B cell (primary cell): ENCODE results near the gene SEPTIN2. TPM values are rescaled to one million over a fixed set of nuclear protein-coding genes. Genes with fewer than 3 reads are reported as not detected.

ENCODE experiments used
- ATAC-seq: fragments of 200-7000 bp; cut with Tn5 transposase; one replicate; pipeline ENCODE4 v1.10.0; 2021; ENCODE audit warnings: low read depth, mild to moderate bottlenecking, moderate number of reproducible peaks, moderate library complexity
- CTCF ChIA-PET: fragments of 350-600 bp; sonication (Branson Sonifier 250); formaldehyde crosslinking; loops from one replicate; lab custom pipeline; 2021; ENCODE audit warnings: antibody characterized with exemption, inconsistent platforms; lab: Charles Lee
- POLR2A ChIA-PET: fragments of 350-600 bp; sonication (Branson Sonifier 250); formaldehyde crosslinking; loops from one replicate; lab custom pipeline; 2021; ENCODE audit warnings: antibody characterized with exemption; lab: Charles Lee
- DNase-seq: peaks from one replicate; pipeline ENCODE4 v3.0.0; 2013
- H2AFZ ChIP-seq: 2 replicates; pipeline ENCODE4 v1.6.1; 2012; ENCODE audit warnings: mild to moderate bottlenecking, low read depth, low read length; ENCODE audit not compliant: insufficient read depth, poor library complexity, severe bottlenecking
- H3K27ac ChIP-seq, 2 donors: 1 replicate in 1 of 2; 2 replicates in 1 of 2; pipeline ENCODE4 v1.5.1; 2012 to 2013; ENCODE audit warnings: low read length in 2 of 2, mild to moderate bottlenecking in 2 of 2, moderate library complexity in 1 of 2
- H3K27me3 ChIP-seq, 4 experiments: fragments of 200-600 bp in 1 of 4; sonication (generic) in 1 of 4; replicated peaks in 1 of 4; 1 replicate in 2 of 4; 2 replicates in 2 of 4; pipeline versions ENCODE4 v1.6.1 to v1.7.0; 2013 to 2016; ENCODE audit warnings: low read length in 3 of 4, mild to moderate bottlenecking in 2 of 4, mixed read lengths in 1 of 4, moderate library complexity in 1 of 4; ENCODE audit not compliant: insufficient read depth in 4 of 4, control insufficient read depth in 3 of 4; ENCODE audit errors: control extremely low read depth in 1 of 4
- H3K36me3 ChIP-seq, 2 experiments: replicated peaks in 1 of 2; 1 replicate in 1 of 2; 2 replicates in 1 of 2; pipeline versions ENCODE4 v1.6.1 to v1.7.1; 2013; ENCODE audit warnings: low read length in 1 of 2; ENCODE audit not compliant: insufficient read depth in 2 of 2, control insufficient read depth in 1 of 2; ENCODE audit errors: control extremely low read depth in 1 of 2, extremely low read depth in 1 of 2
- H3K4me1 ChIP-seq, 2 donors: fragments of 200-600 bp in 1 of 2; sonication (generic) in 1 of 2; 1 replicate in 1 of 2; 2 replicates in 1 of 2; pipeline versions ENCODE4 v1.5.1 to v1.6.1; 2013 to 2017; ENCODE audit warnings: low read length in 2 of 2; ENCODE audit not compliant: control insufficient read depth in 2 of 2, insufficient read depth in 2 of 2
- H3K4me2 ChIP-seq: replicated peaks from 2 replicates; pipeline ENCODE3; 2012; ENCODE audit warnings: mild to moderate bottlenecking, low read depth, low read length; ENCODE audit not compliant: poor library complexity, severe bottlenecking
- H3K4me3 ChIP-seq, 5 experiments: fragments of 200-600 bp in 1 of 5; sonication (generic) in 1 of 5; 1 replicate in 3 of 5; 2 replicates in 2 of 5; pipeline versions ENCODE4 v1.5.1 to v1.7.0; 2011 to 2016; ENCODE audit warnings: low read length in 4 of 5, mild to moderate bottlenecking in 4 of 5, low read depth in 2 of 5, control low read depth in 1 of 5, moderate library complexity in 1 of 5; ENCODE audit not compliant: insufficient read depth in 1 of 5; ENCODE audit errors: control extremely low read depth in 1 of 5, extremely low read depth in 1 of 5
- H3K79me2 ChIP-seq: fragments of 200-600 bp; sonication (generic); one replicate; pipeline ENCODE4 v1.6.0; 2016; ENCODE audit warnings: low read length; ENCODE audit not compliant: control insufficient read depth, insufficient read depth
- H3K9ac ChIP-seq: fragments of 200-600 bp; sonication (generic); 2 replicates; pipeline ENCODE4 v1.6.1; 2017; ENCODE audit warnings: mild to moderate bottlenecking, low read length, moderate library complexity
- H3K9me3 ChIP-seq, 3 donors: one replicate each; pipeline versions ENCODE4 v1.6.1 to v1.7.1; 2013; ENCODE audit warnings: low read length in 2 of 3; ENCODE audit not compliant: control insufficient read depth in 2 of 3, insufficient read depth in 1 of 3; ENCODE audit errors: control extremely low read depth in 1 of 3
- H4K20me1 ChIP-seq: 2 replicates; pipeline ENCODE4 v1.6.0; 2012; ENCODE audit warnings: mild to moderate bottlenecking, low read length; ENCODE audit not compliant: insufficient read depth, control insufficient read depth, poor library complexity, severe bottlenecking
- H3K27ac Mint-ChIP-seq: one replicate; pipeline ENCODE4 v1.8.0; 2021; ENCODE audit warnings: mixed read lengths
- H3K27me3 Mint-ChIP-seq: one replicate; pipeline ENCODE4 v1.8.0; 2021; ENCODE audit warnings: mixed read lengths
- H3K4me1 Mint-ChIP-seq: one replicate; pipeline ENCODE4 v1.8.0; 2021; ENCODE audit warnings: mixed read lengths
- H3K4me3 Mint-ChIP-seq: one replicate; pipeline ENCODE4 v1.8.0; 2021; ENCODE audit warnings: mixed read lengths
- H3K9me3 Mint-ChIP-seq: one replicate; pipeline ENCODE4 v1.8.0; 2022; ENCODE audit warnings: mixed read lengths; ENCODE audit not compliant: insufficient read depth
- CTCF ChIP-seq: fragments of 200-600 bp; IDR thresholded peaks from one replicate; pipeline ENCODE4 v1.8.0; 2022; ENCODE audit warnings: antibody characterized with exemption, mild to moderate bottlenecking
- EZH2 ChIP-seq: IDR thresholded peaks from 2 replicates; pipeline ENCODE4 v1.6.1; 2012; ENCODE audit warnings: borderline replicate concordance, low read depth, mild to moderate bottlenecking, moderate library complexity, low read length; ENCODE audit not compliant: insufficient read depth, poor library complexity, severe bottlenecking
- WGBS: methylation state at CpG from one replicate; pipeline ENCODE4 v1.1.5; 2013; ENCODE audit warnings: missing lambda C conversion rate; ENCODE audit not compliant: insufficient coverage; 5-methylcytosine and 5-hydroxymethylcytosine counted together
- intact Hi-C: fragments of 100-400 bp; cut with micrococcal nuclease; formaldehyde crosslinking; loops from one replicate; pipeline ENCODE4 v1.10.0; 2022
- polyA plus RNA-seq: library from polyadenylated mRNA; depleted of rRNA; stranded (reverse); fragments of >200 nt; gene quantifications from 2 replicates; pipeline ENCODE4 v1.2.3, GENCODE V29; 2012
- total RNA-seq, 2 donors: library from RNA; stranded (reverse); fragments of 120-200 nt in 1 of 2; gene quantifications; 1 replicate in 1 of 2; 2 replicates in 1 of 2; pipeline versions ENCODE4 v1.2.3 to v1.2.4, GENCODE V29; 2013 to 2022

SEPTIN2 gene
- total and polyA plus RNA-seq, 2 donors (not counting 1 experiment from before 2014, with no cell fraction given) = 71.8 to 270 TPM

- Histone ChIP-seq H3K4me2 (peak overlapping the region; percentile 55), H3K9me3 (no peaks in the 10 kb centered on the region), H3K9ac (no peak overlapping the region), H3K4me1 (peaks cover 25 to 27% of the 10 kb centered on the region in 2 donors), H3K27me3 (no peaks in the 10 kb centered on the region), H3K4me3 (peak overlapping the region in 1 of 5 experiments; percentile 17), H4K20me1 (peaks cover 64% of the 10 kb centered on the region), H3K27ac (no peak overlapping the region), H2AFZ (no peak overlapping the region), H3K79me2 (peaks cover 89% of the 10 kb centered on the region), H3K36me3 (peaks cover 6 to 29% of the 10 kb centered on the region in 2 experiments)
- peak; percentile 64 for ATAC-seq
- Mint-ChIP-seq H3K27me3 (no peaks in the 10 kb centered on the region), H3K4me1 (peaks cover 49% of the 10 kb centered on the region), H3K4me3 (peak overlapping the region; percentile 51), H3K9me3 (no peaks in the 10 kb centered on the region), H3K27ac (no peak overlapping the region)
- intact Hi-C loops = loop anchor here (1.0 kb wide), 1 partner anchor 8 kb away; no protein-coding TSS in a partner anchor
- peak; percentile 34 for DNase-seq
- POLR2A ChIA-PET = interaction anchor here (2.0 kb wide), 1 partner anchor 9 kb away, joined by 8 read pairs; the partner anchor contains the start of genes HDLBP and SEPTIN2
- no peak for TF ChIP-seq CTCF
- TF ChIP-seq EZH2 = no peak
- CTCF ChIA-PET = interaction anchor here (0.6 to 0.8 kb wide), 3 partner anchors 17 to 162 kb away, joined by 3 read pairs; no protein-coding TSS in a partner anchor
Measured at GRCh38 chr2:241324775-241325174, 9.1 kb downstream of the SEPTIN2 start.

- DNase-seq = no peak
- Histone ChIP-seq H3K79me2 (peaks cover 89% of the 10 kb centered on the region), H3K27me3 (no peaks in the 10 kb centered on the region), H3K27ac (no peak overlapping the region), H3K36me3 (peaks cover 9 to 33% of the 10 kb centered on the region in 2 experiments), H3K9me3 (no peaks in the 10 kb centered on the region), H3K4me2 (peak overlapping the region; percentile 55), H3K4me3 (no peak overlapping the region), H2AFZ (no peak overlapping the region), H3K4me1 (peaks cover 25 to 27% of the 10 kb centered on the region in 2 donors), H3K9ac (no peak overlapping the region), H4K20me1 (peaks cover 67% of the 10 kb centered on the region)
- ATAC-seq = no peak
- Mint-ChIP-seq H3K9me3 (no peaks in the 10 kb centered on the region), H3K27me3 (no peaks in the 10 kb centered on the region), H3K4me3 (peak overlapping the region; percentile 2), H3K4me1 (peaks cover 44% of the 10 kb centered on the region), H3K27ac (peak overlapping the region; percentile 4)
- CTCF ChIA-PET = interaction anchor here (0.6 to 0.7 kb wide), 2 partner anchors 16 to 161 kb away, joined by 3 read pairs; no protein-coding TSS in a partner anchor
- POLR2A ChIA-PET = interaction anchor here (2.0 kb wide), 1 partner anchor 10 kb away, joined by 8 read pairs; the partner anchor contains the start of genes HDLBP and SEPTIN2
- intact Hi-C loops = no loop called here
- TF ChIP-seq EZH2 (no peak), CTCF (no peak)
- WGBS = no CpG with 5 or more reads among the region's 1 CpG
Measured at GRCh38 chr2:241325257-241325656, 9.5 kb downstream of the SEPTIN2 start.
